DND-41 (cell line): ENCODE data around the gene FAAP100.

Source experiments
- ATAC-seq: fragments of 200-7000 bp; cut with Tn5 transposase; 3 replicates; pipeline ENCODE4 v1.9.1; 2021; ENCODE audit warnings: low read depth; ENCODE audit not compliant: insufficient read depth
- DNase-seq: peaks from one replicate; pipeline ENCODE4 v3.0.0-alpha.2; 2020
- H2AFZ ChIP-seq: 2 replicates; pipeline ENCODE4 v1.6.0; 2012; ENCODE audit warnings: low read depth, low read length
- H3K27ac ChIP-seq: 2 replicates; pipeline ENCODE4 v1.5.1; 2012; ENCODE audit warnings: low read length, inconsistent platforms
- H3K27me3 ChIP-seq: fragments of 200-600 bp; sonication (generic); 2 replicates; pipeline ENCODE4 v1.6.0; 2012; ENCODE audit warnings: low read length, mild to moderate bottlenecking, inconsistent platforms; ENCODE audit not compliant: insufficient read depth, poor library complexity
- H3K36me3 ChIP-seq: 2 replicates; pipeline ENCODE4 v1.5.1; 2012; ENCODE audit warnings: low read length, inconsistent platforms; ENCODE audit not compliant: insufficient read depth
- H3K4me1 ChIP-seq: 2 replicates; pipeline ENCODE4 v1.5.1; 2012; ENCODE audit warnings: mild to moderate bottlenecking, low read length; ENCODE audit not compliant: insufficient read depth
- H3K4me2 ChIP-seq: 2 replicates; pipeline ENCODE4 v1.6.0; 2012; ENCODE audit warnings: mild to moderate bottlenecking, moderate library complexity, low read length, inconsistent platforms; ENCODE audit not compliant: insufficient read depth
- H3K4me3 ChIP-seq, 2 experiments: fragments of 200-600 bp in 1 of 2; shearing (Covaris generic) in 1 of 2; 2 replicates each; pipeline ENCODE4 v1.5.1; 2012 to 2016; ENCODE audit warnings: inconsistent platforms in 2 of 2, low read length in 2 of 2, mild to moderate bottlenecking in 2 of 2, low read depth in 1 of 2, moderate library complexity in 1 of 2
- H3K79me2 ChIP-seq: 2 replicates; pipeline ENCODE4 v1.6.0; 2012; ENCODE audit warnings: low read length, inconsistent platforms; ENCODE audit not compliant: insufficient read depth
- H3K9ac ChIP-seq: 2 replicates; pipeline ENCODE4 v1.6.0; 2012; ENCODE audit warnings: low read depth, mild to moderate bottlenecking, inconsistent platforms, low read length, moderate library complexity
- H3K9me3 ChIP-seq: 2 replicates; pipeline ENCODE4 v1.5.1; 2012; ENCODE audit warnings: low read length, moderate library complexity, mild to moderate bottlenecking, inconsistent platforms; ENCODE audit not compliant: insufficient read depth, severe bottlenecking
- H4K20me1 ChIP-seq: 2 replicates; pipeline ENCODE4 v1.6.0; 2012; ENCODE audit warnings: low read length; ENCODE audit not compliant: insufficient read depth
- CTCF ChIP-seq: IDR thresholded peaks from 2 replicates; pipeline ENCODE4 v1.5.1; 2012; ENCODE audit warnings: borderline replicate concordance, low read length, moderate library complexity, mild to moderate bottlenecking; ENCODE audit not compliant: poor library complexity, severe bottlenecking; ENCODE audit errors: extremely low read depth
- EZH2 ChIP-seq: IDR thresholded peaks from 3 replicates; pipeline ENCODE4 v1.6.1; 2012; ENCODE audit warnings: borderline replicate concordance, low read depth, mild to moderate bottlenecking, moderate library complexity, low read length, inconsistent platforms; ENCODE audit not compliant: severe bottlenecking

The FAAP100 gene

GRCh38 chr17:81593105-81593871, 41.1 kb upstream of the FAAP100 start:
- H3K9me3 ChIP-seq: no peaks in the 10 kb centered on the region
- no peak for ATAC-seq
- H3K27ac ChIP-seq: no peak overlapping the region
- DNase-seq: no peak
- H3K27me3 ChIP-seq: no peaks in the 10 kb centered on the region
- H3K4me1 ChIP-seq: no peaks in the 10 kb centered on the region
- no peak overlapping the region for H3K4me2 ChIP-seq
- TF ChIP-seq EZH2: no peak
- H3K79me2 ChIP-seq: peaks cover 6% of the 10 kb centered on the region; the same call in 1 of the 2 replicates
- peaks cover 3% of the 10 kb centered on the region; the same call in 1 of the 2 replicates for H4K20me1 ChIP-seq
- no peak overlapping the region for H3K9ac ChIP-seq
- peaks cover 89% of the 10 kb centered on the region for H3K36me3 ChIP-seq
- no peak overlapping the region for H2AFZ ChIP-seq
- H3K4me3 ChIP-seq: no peak overlapping the region

GRCh38 chr17:81591971-81592370, 39.8 kb upstream of the FAAP100 start:
- DNase-seq: no peak
- Histone ChIP-seq H3K4me2 (no peak overlapping the region), H3K27me3 (no peaks in the 10 kb centered on the region), H2AFZ (no peak overlapping the region), H3K4me1 (no peaks in the 10 kb centered on the region), H3K27ac (no peak overlapping the region), H3K9ac (no peak overlapping the region), H4K20me1 (no peaks in the 10 kb centered on the region), H3K36me3 (peaks cover 88% of the 10 kb centered on the region), H3K79me2 (peaks cover 6% of the 10 kb centered on the region; the same call in 1 of the 2 replicates), H3K4me3 (no peak overlapping the region), H3K9me3 (no peaks in the 10 kb centered on the region)
- ATAC-seq: no peak
- TF ChIP-seq CTCF (no peak), EZH2 (no peak)

- ATAC-seq (no peak), DNase-seq (no peak)
- TF ChIP-seq CTCF: no peak
- TF ChIP-seq EZH2: no peak
- Histone ChIP-seq H3K27me3 (no peaks in the 10 kb centered on the region), H3K36me3 (peaks cover 90% of the 10 kb centered on the region), H2AFZ (no peak overlapping the region), H3K79me2 (peaks cover 6% of the 10 kb centered on the region; the same call in 1 of the 2 replicates), H3K9me3 (no peaks in the 10 kb centered on the region), H3K4me1 (no peaks in the 10 kb centered on the region), H4K20me1 (no peaks in the 10 kb centered on the region), H3K27ac (no peak overlapping the region), H3K9ac (no peak overlapping the region), H3K4me3 (no peak overlapping the region), H3K4me2 (no peak overlapping the region)
Observed at GRCh38 chr17:81590121-81590520, 38.0 kb upstream of the FAAP100 start.

- Histone ChIP-seq H4K20me1 (no peaks in the 10 kb centered on the region), H3K36me3 (peaks cover 89% of the 10 kb centered on the region), H3K27ac (no peak overlapping the region), H3K4me1 (no peaks in the 10 kb centered on the region), H3K4me2 (no peak overlapping the region), H3K4me3 (no peak overlapping the region), H3K9me3 (no peaks in the 10 kb centered on the region), H2AFZ (no peak overlapping the region), H3K27me3 (no peaks in the 10 kb centered on the region), H3K9ac (no peak overlapping the region), H3K79me2 (peaks cover 6% of the 10 kb centered on the region; the same call in 1 of the 2 replicates)
- ATAC-seq (no peak), DNase-seq (no peak)
- TF ChIP-seq EZH2 (no peak), CTCF (no peak)
Observed at GRCh38 chr17:81589612-81590011, 37.5 kb upstream of the FAAP100 start.
